T-helper 1 cell (primary cell): Measurements from ENCODE around the gene RELA.

Experiments
- DNase-seq, 5 donors: peaks; one replicate each; pipeline ENCODE4 v3.0.0-alpha.2; 2012 to 2020

The RELA gene

GRCh38 chr11:65629579-65629978 is 33.1 kb downstream of the RELA start:
- DNase-seq: no peak

GRCh38 chr11:65627202-65627601 is 35.5 kb downstream of the RELA start:
- DNase-seq: no peak

GRCh38 chr11:65625628-65626342 is 36.9 kb downstream of the RELA start:
- DNase-seq: peak in 3 of 5 donors; percentile 49 to 54 (median 53)

GRCh38 chr11:65624931-65625627 is 37.6 kb downstream of the RELA start:
- no peak for DNase-seq

GRCh38 chr11:65623852-65624616 is 38.7 kb downstream of the RELA start:
- no peak for DNase-seq

- no peak for DNase-seq
These were observed 39.5 kb downstream of the RELA start for GRCh38 chr11:65623177-65623576.

GRCh38 chr11:65622011-65622410 is 40.7 kb downstream of the RELA start:
- DNase-seq: no peak

- no peak for DNase-seq
These were observed 41.3 kb downstream of the RELA start for GRCh38 chr11:65621460-65621859.

- no peak for DNase-seq
These were observed 42.0 kb downstream of the RELA start for GRCh38 chr11:65620666-65621065.

- no peak for DNase-seq
These were observed 43.3 kb downstream of the RELA start for GRCh38 chr11:65619281-65619928.

GRCh38 chr11:65618763-65619162 is 44.0 kb downstream of the RELA start:
- DNase-seq: no peak

GRCh38 chr11:65617990-65618751 is 44.5 kb downstream of the RELA start:
- DNase-seq: no peak

- no peak for DNase-seq
These were observed 45.4 kb downstream of the RELA start for GRCh38 chr11:65617136-65617850.

GRCh38 chr11:65616575-65617001 is 46.1 kb downstream of the RELA start:
- peak in 1 of 5 donors; percentile 49 for DNase-seq

- DNase-seq: peak in 3 of 5 donors; percentile 19 to 46 (median 29)
These were observed 46.7 kb downstream of the RELA start for GRCh38 chr11:65615950-65616574.

- peak; percentile 100 for DNase-seq
These were observed 47.3 kb downstream of the RELA start, which contains the start of gene PCNX3 for GRCh38 chr11:65615229-65615949. TSS of gene PCNX3 (plus strand) at chr11:65615776. CDS start at chr11:65616312, 536 bp downstream.

GRCh38 chr11:65613091-65613928 is 49.4 kb downstream of the RELA start:
- no peak for DNase-seq

- no peak for DNase-seq
These were observed 50.0 kb downstream of the RELA start for GRCh38 chr11:65612691-65613090.
